Fibroblast of lung (primary cell): Measurements from ENCODE around the gene C15orf61.

Source experiments
- EZH2 ChIP-seq: IDR thresholded peaks from 2 replicates; pipeline ENCODE4 v1.5.1; 2012; ENCODE audit warnings: low read length, control low read depth, mild to moderate bottlenecking; ENCODE audit errors: missing control alignments
- TF ChIP-seq, protein P1 (sequence below), 2 donors: IDR thresholded peaks in 1 of 2; conservative IDR thresholded peaks in 1 of 2; 1 replicate in 1 of 2; 2 replicates in 1 of 2; pipeline ENCODE4 v1.5.1; 2011 to 2012; ENCODE audit warnings: low read length in 2 of 2, control low read depth in 1 of 2, inconsistent platforms in 1 of 2, low read depth in 1 of 2, mild to moderate bottlenecking in 1 of 2

DNA sequence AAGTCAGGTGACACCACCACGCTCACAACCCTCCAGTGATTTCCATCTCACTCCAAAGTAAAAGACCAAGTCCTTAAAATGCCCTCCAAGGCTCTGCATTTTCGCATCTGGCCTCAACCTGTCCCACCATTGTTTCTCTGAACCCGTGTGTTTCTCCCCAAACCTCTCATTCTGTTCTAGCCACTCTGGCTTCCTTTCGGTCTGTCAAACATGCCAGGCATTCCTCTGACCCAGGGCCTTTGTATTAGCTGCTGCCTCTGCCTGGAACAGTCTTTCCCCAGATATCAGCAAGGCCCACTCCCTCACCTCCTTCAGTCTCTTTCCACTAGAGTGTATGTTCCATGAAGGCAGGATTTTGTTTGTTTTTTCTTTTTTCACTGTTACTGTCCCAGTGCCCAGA lies 37.6 kb downstream of the C15orf61 start:
- TF ChIP-seq, protein P1, sequence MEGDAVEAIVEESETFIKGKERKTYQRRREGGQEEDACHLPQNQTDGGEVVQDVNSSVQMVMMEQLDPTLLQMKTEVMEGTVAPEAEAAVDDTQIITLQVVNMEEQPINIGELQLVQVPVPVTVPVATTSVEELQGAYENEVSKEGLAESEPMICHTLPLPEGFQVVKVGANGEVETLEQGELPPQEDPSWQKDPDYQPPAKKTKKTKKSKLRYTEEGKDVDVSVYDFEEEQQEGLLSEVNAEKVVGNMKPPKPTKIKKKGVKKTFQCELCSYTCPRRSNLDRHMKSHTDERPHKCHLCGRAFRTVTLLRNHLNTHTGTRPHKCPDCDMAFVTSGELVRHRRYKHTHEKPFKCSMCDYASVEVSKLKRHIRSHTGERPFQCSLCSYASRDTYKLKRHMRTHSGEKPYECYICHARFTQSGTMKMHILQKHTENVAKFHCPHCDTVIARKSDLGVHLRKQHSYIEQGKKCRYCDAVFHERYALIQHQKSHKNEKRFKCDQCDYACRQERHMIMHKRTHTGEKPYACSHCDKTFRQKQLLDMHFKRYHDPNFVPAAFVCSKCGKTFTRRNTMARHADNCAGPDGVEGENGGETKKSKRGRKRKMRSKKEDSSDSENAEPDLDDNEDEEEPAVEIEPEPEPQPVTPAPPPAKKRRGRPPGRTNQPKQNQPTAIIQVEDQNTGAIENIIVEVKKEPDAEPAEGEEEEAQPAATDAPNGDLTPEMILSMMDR (conservative IDR thresholded peaks at IDR 0.05 in 1 of 2, IDR thresholded peaks at IDR 0.05 in 1 of 2; ENCODE audit: low read depth in 1 of 2, low read length in 2 of 2) = no peak
- TF ChIP-seq EZH2 = no peak
